ENCODE data around the gene B4GALT5.
"Not testable (repeated sequence)": the region's sequence is repeated elsewhere in the genome, so short reads cannot be mapped to it uniquely, and the experiment has no call there.

Gene B4GALT5

DNA sequence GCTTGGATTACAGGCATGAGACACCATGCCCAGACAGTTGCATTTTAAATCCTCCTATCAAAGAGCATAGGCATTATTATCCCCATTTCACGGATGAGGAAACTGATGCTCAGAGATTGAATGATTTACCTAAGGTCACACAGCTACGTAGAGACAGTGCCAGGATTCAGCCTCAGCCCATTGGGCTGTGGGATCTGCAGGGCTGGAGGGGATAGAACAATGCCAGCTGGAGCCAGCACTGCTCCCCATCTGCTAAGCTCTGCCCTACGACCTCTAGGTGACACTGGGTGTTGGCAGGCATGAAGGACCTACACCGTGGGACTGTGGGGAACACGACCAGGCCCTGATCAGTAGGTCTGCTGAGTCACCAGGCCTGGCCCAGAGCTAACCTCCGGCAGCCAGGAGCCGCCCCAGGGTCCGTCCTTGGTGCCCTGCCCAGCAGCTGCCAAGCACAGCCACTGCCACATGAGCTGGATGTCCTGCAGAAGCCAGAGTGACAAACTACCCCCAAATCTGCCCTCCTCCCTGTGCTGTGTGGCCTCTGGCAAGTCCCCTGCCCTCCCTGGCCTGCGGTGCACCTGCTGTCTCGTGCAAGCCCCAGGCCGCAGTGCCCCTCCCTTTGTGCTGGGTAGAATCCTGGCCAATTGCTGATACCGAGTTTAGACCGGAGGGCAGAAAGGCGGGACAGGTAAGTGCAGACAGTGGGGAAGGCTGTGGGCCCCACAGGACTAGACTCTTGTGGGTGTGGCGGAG, 98.1 kb downstream of the B4GALT5 start:
- TF ChIP-seq, protein P1, sequence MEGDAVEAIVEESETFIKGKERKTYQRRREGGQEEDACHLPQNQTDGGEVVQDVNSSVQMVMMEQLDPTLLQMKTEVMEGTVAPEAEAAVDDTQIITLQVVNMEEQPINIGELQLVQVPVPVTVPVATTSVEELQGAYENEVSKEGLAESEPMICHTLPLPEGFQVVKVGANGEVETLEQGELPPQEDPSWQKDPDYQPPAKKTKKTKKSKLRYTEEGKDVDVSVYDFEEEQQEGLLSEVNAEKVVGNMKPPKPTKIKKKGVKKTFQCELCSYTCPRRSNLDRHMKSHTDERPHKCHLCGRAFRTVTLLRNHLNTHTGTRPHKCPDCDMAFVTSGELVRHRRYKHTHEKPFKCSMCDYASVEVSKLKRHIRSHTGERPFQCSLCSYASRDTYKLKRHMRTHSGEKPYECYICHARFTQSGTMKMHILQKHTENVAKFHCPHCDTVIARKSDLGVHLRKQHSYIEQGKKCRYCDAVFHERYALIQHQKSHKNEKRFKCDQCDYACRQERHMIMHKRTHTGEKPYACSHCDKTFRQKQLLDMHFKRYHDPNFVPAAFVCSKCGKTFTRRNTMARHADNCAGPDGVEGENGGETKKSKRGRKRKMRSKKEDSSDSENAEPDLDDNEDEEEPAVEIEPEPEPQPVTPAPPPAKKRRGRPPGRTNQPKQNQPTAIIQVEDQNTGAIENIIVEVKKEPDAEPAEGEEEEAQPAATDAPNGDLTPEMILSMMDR (IDR thresholded peaks at IDR 0.05) = no peak
- H3K4me3 ChIP-seq = no peak overlapping the region
- no peak for DNase-seq (ENCODE audit: low spot score)
- H3K27ac ChIP-seq = no peak overlapping the region

DNA sequence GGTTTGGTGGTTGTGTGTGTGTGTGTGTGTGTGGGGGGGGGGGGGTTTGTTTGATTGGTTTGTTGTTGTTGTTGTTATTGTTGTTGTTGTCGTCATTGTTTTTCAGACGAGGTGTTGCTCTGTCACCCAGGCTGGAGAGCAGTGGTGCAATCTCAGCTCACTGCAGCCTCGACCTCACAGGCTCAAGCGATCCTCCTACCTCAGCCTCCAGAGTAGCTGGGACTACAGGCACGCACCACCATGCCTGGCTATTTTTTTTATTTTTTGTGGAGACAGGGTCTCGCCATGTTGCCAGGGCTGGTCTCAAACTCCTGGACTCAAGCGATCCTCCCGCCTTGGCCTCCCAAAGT, 98.7 kb downstream of the B4GALT5 start:
- DNase-seq (ENCODE audit: low spot score); H3K4me3 ChIP-seq; H3K27ac ChIP-seq: not testable (repeated sequence)

DNA sequence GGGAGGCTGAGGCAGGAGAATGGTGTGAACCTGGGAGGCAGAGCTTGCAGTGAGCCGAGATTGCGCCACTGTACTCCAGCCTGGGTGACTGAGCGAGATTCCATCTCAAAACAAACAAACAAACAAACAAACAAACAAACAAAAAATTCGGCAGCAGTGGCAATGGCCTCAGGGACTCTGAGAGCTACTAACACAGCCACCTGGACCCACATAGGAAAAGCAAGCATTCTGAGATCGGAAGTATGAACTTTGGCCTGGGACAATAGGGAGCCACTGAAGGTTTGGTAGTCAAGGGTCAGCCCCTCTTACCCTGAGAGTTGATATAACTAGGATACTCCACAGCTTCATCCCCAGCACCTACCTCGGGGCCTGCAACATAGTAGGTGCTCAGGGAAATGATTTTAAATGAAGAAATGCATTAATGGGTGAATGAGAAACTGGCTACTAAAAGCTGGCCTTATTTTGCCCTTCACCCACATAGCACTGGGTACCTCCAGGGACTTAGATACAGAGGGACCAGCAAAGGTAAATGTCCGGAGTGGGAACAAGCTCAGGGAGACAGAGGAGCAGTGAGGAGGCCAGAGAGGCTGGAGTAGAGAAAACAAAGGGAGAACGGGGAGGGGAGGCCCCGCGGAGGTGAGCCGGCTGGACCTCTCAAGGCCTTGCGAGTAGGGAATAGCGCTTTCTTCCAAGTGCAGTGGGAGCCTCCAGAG, 99.2 kb downstream of the B4GALT5 start:
- no peak overlapping the region for H3K27ac ChIP-seq

DNA sequence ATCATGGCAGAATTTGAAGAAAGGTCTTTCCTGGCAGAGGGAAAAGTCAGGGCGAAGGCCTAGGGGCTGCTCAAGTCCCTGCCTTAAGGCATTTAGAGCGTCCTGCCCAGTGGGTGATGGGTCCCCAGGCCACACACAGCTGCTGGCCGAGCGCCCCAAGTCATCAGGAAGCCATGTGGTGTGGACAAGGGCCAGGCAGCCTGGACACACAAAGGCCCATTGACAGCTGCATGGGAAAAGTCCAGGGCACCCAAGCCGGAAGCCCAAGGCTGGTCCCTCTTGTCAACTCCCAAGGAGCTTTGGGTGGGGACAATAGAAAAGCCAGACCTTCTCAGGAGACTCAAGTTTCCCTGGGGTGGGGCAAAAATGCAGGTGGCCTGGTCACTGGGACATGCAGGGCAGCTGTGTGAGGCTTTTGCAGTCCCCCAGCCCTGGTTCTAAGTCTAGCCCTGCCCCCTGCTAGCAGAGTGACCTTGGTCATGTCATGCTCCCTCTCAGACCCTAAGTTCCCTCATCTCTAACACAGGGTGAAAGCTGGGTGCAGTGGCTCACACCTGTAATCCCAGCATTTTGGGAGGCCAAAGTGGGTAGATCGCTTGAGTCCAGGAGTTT, 101.4 kb downstream of the B4GALT5 start:
- Histone ChIP-seq H3K4me3 (no peak overlapping the region), H3K27ac (no peak overlapping the region)
- TF ChIP-seq, protein P1 (IDR thresholded peaks at IDR 0.05) = no peak
- DNase-seq (ENCODE audit: low spot score) = no peak

More for the DNA sequence above, 99.2 kb downstream of the B4GALT5 start:
- H3K4me3 ChIP-seq = no peak overlapping the region
- TF ChIP-seq, protein P1 (IDR thresholded peaks at IDR 0.05) = no peak
- no peak for DNase-seq (ENCODE audit: low spot score)

DNA sequence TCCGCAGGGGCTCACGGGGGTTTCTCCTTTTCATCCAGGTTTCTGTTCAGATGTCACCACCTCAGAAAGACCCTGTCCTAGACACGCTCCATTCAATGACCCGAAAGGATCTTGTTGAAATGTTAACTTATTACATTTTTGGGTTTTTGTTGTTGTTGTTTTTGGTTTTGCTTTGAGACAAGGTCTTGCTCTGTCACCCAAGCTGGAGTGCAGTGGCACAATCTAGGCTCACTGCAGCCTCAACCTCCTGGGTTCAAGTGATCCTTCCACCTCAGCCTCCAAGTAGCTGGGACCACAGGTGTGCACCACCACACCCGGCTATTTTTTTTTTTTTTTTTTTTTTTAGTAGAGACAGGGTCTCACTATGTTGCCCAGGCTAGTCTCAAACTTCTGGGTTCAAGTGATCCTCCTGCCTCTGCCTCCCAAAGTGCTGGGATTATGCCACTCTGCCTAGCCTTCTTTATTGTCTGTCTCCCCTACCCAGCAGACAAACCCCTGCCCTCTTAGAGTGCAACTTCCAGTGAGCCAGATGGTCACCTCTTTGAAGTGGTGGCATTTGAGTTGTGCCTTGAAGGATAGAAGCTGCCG, 102.0 kb downstream of the B4GALT5 start:
- peak overlapping the region; percentile 57 for H3K4me3 ChIP-seq
- not testable (repeated sequence) for H3K27ac ChIP-seq

DNA sequence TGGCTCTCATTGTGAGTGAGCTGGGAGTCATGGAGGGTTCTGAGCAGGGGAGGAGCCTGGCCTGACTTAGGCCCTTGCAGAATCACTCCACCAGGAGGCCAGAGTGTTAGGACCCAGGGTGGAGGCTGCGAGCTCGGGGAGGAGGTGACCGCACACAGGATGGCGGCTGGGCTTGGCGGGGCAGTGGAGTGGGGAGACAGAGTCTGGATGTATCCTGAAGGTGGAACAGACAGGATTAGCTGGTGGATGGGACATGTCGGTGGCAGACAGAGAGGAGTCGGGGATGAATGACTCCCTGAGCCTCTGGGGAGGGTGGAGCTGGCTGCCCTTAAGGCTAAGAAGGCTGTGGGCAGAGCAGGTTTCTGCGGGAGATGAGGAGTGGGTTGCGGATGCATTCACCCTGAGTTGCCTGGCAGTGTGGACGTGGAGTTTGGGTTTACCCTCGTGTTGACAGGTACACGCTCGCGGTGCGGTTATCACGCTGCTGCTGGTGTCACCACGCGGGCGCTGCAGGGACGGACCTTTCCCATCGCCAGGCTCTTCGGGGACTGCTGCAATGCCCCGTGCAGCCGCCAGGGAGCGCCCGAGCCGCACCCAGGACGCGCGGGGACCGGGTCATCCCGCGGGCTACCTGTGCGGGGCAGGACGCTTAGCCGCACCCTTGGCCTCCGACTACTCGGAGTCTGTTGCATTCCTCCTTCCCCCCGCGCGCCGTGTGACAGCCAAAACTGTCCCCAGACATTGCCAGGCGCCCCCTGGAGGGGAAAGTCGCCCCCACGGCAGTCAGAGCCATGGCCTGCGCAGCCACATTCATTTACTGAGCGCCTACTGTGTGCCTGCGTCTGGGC, 102.8 kb downstream of the B4GALT5 start:
- DNase-seq (ENCODE audit: low spot score) = no peak
- H3K4me3 ChIP-seq = peak overlapping the region; percentile 57
- TF ChIP-seq, protein P1 (IDR thresholded peaks at IDR 0.05) = peak; percentile 99
- no peak overlapping the region for H3K27ac ChIP-seq

More for the DNA sequence above, 102.0 kb downstream of the B4GALT5 start:
- not testable (repeated sequence) for DNase-seq (ENCODE audit: low spot score)

DNA sequence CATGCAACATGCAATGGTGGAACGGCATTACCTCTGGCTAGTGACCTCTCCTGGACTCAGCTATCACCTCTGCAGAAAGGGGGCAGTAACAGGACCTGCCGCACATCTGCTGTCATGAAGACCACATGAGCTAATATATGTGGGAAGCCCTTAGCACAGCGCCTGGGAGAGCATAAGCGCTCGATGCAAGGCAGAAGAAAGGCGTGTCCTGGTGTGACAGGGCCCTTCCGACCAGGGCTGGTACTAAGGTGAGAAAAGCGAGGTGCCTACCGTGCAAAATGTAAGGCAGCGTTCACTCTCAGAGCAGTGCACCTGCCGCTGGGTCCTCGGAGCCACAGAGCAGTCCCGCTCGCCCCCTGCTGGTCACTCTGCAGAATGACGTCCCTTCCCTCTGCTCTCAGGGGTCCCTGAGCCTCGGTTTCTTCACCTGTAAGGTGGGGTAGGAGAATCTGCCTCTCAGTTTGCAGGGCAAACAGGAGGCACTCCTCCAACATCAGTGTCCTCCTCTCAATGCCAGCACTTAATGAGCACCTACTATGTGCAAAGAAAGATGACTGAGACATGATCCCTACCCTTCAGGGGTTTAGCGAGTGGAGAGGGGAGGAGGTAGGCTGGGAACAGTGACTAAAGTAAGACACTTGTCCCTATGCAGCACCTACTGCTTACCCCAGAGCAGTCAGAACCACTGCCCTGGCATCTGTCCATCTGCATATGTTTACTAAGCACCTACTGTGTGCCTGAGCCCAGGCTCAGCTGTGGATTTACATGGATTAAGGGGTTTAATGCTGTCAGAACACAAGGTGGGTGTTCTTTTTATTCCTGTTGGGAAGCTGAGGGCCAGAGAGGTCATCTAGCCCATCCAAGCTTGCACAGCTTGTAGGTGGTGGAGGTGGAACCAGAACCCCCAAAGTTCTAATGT, 104.7 kb downstream of the B4GALT5 start:
- TF ChIP-seq, protein P1 (IDR thresholded peaks at IDR 0.05) = peak; percentile 91
- Histone ChIP-seq H3K27ac (no peak overlapping the region), H3K4me3 (peak overlapping the region; percentile 34)
- no peak for DNase-seq (ENCODE audit: low spot score)

Data from coronary artery (tissue), 2 donors.